GM21737 (cell line): ENCODE measurements around the gene DND1.
"Not testable (repeated sequence)": the region's sequence is repeated elsewhere in the genome, so short reads cannot be mapped to it uniquely, and the experiment has no call there.

Experiments used
- ATAC-seq: cut with Tn5 transposase; IDR thresholded peaks from one replicate; pipeline ENCODE4 v1.9.1; 2021; ENCODE audit warnings: mild to moderate bottlenecking, moderate library complexity; ENCODE audit not compliant: unreplicated experiment

The DND1 gene

GRCh38 chr5:140631831-140632365 is 41.5 kb downstream of the DND1 start:
- ATAC-seq, result peak; percentile 33

GRCh38 chr5:140631036-140631417 is 42.3 kb downstream of the DND1 start:
- no peak for ATAC-seq

- ATAC-seq, result no peak
Observed at GRCh38 chr5:140630292-140631035, 42.9 kb downstream of the DND1 start.

- no peak for ATAC-seq
Observed at GRCh38 chr5:140628711-140629110, 44.7 kb downstream of the DND1 start.

- ATAC-seq, result no peak
Observed at GRCh38 chr5:140627972-140628371, 45.4 kb downstream of the DND1 start.

- not testable (repeated sequence) for ATAC-seq
Observed at GRCh38 chr5:140624886-140625285, 48.5 kb downstream of the DND1 start.

GRCh38 chr5:140623061-140623460 is 50.3 kb downstream of the DND1 start:
- not testable (repeated sequence) for ATAC-seq

DNA sequence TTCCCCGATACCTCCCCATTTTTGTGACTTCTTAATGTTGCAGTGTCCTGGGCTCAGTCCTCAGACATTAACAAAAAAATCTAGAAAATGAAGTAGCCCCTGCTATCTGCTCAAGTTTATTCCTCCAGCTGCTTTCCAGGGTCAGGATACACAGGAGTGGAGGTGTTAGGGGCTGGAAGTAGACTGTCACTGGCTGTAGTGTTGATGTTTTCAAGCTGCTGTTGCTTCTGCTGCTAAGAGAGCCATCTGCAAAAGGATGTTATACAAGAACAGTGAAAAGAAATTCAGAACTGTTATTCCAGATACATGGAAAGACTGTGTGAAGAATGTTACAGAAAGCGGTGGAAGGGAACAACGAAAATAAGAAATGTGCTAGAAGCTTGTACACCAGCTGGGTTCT is 51.1 kb downstream of the DND1 start:
- no peak for ATAC-seq
